Fibroblast of skin of right biceps (primary cell): ENCODE data around the gene TMCC3.
"Not testable (repeated sequence)": the region's sequence is repeated elsewhere in the genome, so short reads cannot be mapped to it uniquely, and the experiment has no call there.

ENCODE experiments used
- DNase-seq: peaks from one replicate; pipeline ENCODE4 v3.0.0-alpha.2; 2013

TMCC3 gene, protein sequence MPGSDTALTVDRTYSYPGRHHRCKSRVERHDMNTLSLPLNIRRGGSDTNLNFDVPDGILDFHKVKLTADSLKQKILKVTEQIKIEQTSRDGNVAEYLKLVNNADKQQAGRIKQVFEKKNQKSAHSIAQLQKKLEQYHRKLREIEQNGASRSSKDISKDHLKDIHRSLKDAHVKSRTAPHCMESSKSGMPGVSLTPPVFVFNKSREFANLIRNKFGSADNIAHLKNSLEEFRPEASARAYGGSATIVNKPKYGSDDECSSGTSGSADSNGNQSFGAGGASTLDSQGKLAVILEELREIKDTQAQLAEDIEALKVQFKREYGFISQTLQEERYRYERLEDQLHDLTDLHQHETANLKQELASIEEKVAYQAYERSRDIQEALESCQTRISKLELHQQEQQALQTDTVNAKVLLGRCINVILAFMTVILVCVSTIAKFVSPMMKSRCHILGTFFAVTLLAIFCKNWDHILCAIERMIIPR

DNA sequence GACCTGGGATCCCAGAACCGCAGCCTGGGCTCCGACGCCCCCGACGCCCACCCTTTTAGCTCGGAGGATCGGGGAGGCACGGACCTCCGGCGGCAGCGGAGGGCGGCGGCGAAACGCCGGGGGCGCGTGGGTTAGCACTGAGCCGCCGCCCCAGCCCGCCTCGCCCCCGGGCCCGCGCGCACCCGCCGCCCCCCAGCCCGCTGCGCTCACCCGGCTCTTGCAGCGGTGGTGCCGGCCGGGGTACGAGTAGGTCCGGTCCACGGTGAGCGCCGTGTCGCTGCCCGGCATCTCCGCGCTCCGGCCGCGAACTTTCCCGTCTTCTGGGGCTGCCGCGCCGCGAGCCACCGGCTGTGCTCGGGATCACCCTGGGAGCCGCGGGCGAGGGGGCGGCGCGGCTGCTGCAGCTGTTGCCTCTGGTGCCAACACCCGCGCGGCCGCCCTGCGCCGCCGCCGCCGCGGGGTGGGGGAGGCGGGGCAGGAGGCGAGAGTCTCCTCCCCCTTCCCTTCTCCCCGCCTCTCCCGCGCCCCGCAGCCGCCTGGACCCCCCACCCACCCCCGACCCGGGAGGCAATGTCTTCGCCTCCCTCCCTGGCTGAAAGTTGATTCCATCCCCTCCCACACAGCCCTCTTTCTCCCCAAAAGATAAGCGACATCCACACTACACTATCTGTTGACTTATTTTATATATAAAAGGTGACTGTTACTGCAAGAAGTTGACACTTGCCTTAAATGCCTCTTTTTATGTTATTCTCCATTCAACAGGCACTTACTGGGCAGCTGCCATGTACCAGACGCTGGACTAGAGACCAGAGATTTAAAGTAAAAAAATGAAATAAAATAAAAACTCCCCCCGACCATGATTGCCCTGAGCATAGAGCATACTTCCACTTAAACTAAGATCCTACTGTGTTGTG lies at the start of gene TMCC3:
Gene TMCC3, minus strand, starts transcription at position 415 of the 914 bp plus-strand sequence. Its CDS starts 127 bp downstream, at position 288.
- peak; percentile 13 for DNase-seq

DNA sequence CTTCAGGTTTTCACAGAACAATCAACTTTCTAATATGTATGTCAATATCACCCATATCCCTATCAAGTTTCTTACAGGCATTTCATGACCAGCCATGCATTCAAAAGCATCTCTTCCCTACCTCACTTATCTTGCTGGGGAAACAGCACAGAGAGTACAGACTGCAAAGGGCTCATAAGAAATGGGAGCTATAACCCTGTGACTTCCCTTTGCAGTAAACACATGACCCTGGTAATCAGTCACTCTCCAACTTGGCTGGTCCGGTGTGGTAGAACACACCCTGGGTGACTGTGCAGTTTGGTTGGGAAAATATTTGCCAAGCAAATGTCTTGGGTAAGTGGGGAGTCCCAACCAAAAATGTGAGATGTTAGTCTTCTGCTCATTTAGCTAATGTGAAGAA lies 49.4 kb upstream of the TMCC3 start:
- DNase-seq, result no peak

DNA sequence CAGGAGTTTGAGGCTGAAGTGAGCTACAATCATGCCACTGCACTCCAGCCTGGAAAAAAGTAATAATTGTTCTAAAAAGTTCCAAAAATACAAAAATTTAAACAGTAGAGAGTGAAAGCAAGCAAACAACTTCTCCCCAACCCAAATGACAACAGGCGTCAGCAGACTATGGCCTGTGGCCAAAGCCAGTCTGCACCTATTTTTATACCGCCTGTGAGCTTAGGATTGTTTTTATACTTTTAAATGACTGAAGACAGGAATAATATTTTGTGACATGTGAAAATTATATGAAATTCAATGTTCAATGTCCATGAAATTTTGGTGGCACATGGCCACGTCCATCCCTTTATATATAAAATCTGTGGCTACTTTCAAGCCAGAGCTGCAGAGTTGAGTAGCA lies 48.2 kb upstream of the TMCC3 start:
- no peak for DNase-seq

DNA sequence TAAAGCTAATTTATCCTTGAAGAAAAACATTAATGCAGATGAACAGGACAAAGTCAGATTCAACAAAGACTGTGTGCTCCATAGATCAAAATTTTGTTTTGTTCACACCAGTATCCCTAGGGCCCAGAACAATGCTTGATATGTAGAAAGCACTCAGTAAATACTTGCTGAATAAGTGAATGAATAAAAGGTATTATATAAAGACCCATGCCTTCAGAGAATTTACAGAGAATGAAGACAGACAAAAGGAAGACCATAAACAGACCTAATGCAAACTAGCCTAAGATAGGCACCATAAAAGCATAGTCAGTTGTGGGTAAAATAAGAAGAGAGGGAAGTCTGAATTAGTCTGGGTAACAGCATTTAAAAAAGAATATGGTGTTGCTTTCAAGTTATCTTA lies 47.3 kb upstream of the TMCC3 start:
- DNase-seq, result no peak

DNA sequence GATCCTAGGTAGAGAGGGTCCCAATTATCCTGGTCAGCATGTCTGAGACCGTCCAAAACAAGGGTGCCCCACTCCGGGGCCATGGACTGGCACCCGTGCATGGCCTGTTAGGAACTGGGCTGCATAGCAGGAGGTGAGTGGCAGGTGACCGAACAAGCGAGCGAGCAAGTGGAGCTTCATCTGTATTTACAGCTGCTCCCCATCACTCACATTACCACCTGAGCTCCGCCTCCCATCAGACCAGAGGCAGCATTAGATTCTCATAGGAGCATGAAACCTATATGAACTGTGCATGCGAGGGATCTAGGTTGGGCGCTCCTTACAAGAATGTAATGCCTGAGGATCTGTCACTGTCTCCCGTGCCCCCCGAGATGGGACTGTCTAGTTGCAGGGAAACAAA lies 44.4 kb upstream of the TMCC3 start:
- no peak for DNase-seq

DNA sequence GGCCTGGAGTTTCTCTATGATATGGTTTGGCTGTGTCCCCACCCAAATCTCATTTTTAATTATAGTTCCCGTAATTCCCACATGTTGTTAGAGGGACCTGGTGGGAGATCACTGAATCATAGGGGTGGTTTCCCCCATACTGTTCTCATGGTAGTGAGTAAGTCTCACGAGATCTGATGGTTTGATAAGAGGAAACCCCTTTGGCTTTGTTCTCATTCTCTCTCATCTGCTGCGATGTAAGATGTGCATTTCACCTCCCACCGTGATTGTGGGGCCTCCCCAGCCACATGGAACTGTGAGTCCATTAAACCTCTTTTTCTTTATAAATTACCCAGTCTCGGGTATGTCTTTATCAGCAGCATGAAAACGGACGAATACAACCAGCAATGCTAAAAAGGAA lies 42.5 kb upstream of the TMCC3 start:
- DNase-seq, result not testable (repeated sequence)

DNA sequence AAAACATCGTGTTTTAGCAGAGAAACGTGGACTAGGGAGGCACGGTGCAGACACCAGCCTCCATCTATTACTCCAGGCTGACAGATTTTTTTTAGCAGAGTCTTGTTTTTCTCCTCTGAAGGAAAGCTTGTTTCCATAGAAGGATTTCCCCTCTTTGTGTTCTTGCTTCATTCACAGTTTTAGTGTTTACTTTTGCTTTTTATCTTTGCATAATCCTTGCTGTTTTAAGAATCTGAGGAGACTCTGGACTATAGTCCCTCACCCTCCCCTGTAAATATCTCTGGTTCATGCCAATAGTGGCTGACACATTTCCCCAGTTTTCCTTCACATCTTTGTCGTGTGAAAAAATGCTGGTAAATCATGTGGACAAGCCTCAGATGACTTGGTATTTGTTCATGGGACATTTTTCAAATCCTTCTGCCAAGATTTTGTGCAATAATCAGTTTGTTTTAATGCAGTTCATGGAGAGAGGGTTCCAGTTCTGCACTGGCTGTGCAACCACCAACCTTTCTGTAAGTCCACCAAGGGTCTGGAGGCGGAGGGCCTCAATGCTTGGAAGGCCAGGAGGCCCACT lies 39.9 kb upstream of the TMCC3 start:
- DNase-seq, result peak; percentile 38

DNA sequence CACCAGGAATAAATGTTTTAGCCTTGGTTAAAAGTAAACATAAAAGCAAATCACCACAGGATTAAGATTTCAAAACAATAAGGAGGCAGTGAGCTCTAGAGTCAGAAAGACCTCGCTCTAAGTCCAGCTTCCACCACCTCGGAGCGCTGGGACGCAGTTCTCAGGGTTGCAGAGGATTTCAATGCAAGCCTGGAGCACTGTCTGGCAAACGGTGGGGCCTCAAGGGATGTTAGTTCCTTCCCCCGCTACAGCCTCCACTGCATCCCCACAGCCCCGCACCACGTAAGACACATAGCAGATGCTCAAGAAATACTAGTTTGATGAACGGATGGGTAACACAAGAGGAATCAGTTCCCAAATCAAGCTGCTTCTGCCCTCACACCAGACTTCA lies 39.3 kb upstream of the TMCC3 start:
- no peak for DNase-seq

DNA sequence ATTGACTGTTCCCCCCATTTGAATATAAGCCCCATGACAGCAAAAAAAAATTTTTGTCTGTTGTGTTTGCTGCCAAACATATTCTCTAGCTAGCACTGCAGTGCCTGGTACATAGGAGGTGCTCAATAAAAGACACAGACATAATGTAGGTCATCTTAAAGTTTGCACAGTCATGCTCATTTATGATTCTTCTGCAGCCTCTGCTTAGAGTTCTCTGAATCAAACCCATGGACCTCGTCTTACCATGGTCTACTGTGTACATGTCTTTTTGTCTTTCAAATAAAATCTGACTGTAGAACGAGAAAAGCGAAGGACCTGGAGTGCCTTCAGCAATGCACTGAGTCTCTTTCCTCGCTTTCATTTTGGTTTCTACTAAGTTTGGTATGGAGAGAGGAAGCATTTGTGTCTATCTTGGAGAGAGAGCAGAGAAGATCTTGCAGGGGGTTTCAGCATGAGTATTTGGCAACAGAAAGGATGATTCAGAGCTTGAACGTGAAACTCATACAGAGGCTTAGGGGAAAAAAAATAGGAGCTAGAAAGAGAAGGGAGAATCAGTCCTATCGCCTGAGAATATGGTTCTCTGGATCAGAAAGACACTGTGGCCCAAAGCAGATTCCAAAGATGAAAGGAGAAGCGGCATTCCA lies 38.8 kb upstream of the TMCC3 start:
- peak; percentile 61 for DNase-seq

DNA sequence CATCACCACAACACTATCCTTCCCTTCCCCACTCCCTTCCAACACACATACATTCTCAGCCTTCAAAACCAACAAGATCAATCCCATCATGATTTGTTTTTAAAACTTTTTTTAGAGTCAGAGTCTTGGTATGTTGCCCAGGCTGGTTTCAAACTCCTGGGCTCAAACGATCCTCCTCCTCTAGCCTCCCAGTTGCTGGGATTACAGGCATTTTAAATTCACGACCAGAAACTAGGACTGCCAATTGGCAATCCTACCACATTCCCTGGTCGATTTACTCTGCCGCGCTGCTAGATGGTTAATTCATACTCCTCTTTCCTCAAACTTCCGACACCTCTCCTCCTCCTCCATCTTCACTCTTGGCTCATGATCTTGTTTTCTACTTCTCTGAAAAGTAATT lies 37.5 kb upstream of the TMCC3 start:
- DNase-seq, result no peak

DNA sequence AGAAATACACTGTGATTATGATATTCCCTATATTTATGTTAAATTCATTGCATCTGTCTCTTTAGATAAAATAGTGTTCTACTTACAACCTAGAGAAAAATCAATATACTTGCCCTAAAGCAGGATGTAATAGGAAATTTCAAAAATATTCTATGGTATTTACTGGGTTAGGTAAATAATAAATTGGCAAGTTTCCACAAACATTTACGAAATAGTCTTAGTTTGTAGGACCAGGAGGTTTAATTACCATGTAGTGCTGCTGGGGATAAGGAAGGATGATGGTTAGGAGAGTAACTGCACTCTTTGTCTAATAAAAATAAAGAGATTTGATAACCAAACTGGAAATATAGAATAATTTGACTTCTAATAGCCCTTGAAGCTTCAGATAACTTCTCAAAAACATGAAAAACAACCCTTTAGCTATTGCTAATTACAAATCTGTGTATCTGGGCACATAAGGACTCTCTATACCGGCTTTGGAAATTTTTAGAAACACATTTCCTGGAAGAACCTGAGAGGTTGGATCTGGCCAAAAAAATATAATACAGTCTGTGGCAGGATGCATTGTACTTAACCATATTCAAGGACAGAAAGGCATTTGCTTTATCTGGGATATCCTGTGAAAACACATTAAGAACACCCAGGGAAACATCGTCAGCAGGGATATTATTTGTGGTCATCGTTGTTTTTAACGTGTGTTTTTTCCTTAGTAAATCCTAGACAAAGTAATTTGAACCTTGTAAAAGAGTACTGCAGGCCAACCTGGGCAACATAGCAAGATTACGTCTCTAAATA lies 36.7 kb upstream of the TMCC3 start:
- DNase-seq, result no peak

DNA sequence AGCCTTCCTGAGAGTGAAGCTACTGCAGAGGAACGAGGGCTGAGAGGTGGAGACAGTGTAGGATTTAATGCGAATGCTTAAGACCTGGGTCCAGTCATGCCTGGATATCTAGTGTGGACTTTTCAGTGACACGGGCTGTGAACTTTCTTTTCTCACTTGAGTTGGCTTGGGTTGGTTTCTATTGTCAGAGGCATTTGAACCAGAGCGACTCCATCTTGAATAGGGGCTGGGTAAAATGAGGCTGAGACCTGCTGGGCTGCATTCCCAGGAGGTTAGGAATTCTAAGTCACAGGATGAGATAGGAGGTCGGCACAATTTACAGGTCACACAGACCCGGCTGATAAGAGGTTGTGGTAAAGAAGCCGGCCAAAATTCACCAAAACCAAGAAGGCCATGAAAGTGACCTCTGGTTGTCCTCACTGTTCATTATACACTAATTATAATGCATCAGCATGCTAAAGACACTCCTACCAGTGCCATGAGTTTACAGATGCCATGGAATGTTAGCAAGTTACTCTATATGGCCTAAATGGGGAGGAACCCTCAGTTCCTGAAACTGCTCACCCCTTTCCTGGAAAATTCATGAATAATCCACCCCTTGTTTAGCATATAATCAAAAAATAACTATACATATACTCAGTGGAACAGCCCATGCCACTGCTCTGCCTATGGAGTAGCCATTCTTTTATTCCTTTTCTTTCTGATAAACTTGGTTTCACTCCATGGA lies 34.2 kb upstream of the TMCC3 start:
- no peak for DNase-seq

DNA sequence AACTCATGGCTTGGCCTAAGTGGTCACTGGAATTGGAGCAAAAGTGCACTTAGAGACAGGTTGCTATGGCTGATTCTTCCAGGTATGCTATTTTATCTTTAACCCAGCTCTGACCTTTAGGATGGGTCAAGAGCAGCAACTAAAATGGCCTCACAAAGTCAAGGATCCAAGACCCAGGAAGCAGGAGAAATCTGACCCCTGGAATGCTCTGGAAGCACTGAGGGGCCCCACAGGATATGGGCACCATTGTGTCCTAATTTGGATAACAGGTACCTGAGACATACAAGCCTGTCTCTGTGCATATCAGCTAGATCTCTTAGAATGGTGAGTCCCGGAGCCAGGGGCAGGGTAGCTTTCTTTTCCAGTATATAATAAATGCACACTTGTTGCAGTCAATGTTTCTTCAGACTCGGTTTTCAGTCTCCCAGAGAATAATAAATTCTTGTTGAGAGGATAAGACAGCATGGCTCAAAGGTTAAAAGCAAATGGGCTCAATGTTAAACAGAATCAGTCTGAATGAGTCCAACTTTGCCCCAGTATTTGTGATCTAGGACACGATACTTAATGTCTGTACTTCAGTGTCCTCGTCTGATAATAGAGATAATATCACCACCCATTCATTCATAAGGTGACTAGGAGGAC lies 29.3 kb upstream of the TMCC3 start:
- no peak for DNase-seq

DNA sequence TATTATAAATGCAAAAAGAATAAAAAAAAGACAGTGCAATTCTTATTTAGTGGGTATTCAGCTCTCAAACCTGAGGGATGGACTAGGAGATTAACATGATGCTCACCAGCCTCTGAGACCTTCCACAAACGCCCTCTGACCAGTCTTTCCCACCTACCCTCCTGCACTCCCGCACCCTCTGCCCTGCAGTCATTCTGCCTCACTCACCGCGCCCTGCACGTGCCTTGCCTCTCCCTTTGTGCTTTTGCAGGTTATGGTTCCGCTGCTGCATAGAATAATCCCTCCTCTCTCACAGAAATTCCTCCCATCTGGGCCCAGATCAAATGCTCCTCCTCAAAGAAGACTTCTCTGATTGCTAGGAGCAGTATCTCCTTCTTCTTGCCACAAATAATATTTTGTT lies 28.5 kb upstream of the TMCC3 start:
- no peak for DNase-seq

DNA sequence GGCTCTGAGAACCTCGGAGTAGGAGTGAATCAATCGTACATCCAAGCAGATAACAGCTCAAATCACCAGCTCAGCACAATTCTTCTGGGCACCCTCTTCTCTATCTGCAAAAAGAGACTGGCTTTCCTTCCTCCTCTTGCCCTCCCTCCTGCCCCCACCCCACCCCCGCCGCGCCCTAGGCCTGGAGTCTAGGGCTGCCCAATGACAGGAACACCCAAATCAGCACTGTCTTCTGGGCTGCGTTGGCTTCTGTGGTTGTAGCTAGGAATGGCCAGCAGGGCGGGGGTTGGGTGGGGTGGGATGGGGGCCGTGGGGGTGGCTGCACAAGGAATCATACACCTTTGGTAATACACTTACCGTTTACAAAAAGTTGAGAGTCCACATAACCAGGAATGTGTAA lies 28.0 kb upstream of the TMCC3 start:
- no peak for DNase-seq

DNA sequence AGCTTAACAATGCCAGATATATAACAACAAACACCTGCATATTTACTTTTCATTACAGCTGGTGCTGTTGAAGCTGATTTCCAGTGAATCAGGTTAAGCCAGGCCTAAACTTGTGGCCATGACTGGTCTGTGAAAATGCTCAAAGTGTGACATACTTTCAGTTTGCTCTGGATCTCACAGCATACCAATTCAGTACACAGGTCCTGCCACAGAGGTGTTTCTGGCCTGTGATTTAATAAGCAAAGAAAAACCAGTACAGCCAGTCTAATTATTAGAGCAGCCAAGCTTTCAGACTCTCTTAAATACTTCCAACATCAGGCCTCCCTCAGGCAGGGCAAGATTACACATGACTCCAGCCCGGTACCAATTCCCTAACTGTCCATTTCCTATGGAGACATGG lies 27.4 kb upstream of the TMCC3 start:
- no peak for DNase-seq

DNA sequence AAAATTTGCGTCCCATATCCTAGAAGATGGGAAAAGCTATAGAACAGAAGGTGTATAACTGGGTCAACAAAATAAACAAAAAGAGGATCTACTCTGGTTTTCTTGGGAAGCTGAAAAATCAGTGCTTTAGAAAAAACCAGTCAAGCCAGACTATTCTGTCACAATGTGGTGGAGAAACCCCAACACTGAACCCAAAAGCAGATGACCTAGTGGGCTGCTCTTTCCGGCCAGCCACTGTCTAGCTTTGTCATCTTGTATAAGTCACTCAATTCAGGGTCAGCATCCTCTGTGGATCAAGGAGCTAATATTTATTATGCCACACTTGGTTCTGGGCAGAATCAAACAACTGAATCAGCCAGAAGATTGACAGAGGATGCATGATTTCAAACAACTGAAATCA lies 26.6 kb upstream of the TMCC3 start:
- no peak for DNase-seq

DNA sequence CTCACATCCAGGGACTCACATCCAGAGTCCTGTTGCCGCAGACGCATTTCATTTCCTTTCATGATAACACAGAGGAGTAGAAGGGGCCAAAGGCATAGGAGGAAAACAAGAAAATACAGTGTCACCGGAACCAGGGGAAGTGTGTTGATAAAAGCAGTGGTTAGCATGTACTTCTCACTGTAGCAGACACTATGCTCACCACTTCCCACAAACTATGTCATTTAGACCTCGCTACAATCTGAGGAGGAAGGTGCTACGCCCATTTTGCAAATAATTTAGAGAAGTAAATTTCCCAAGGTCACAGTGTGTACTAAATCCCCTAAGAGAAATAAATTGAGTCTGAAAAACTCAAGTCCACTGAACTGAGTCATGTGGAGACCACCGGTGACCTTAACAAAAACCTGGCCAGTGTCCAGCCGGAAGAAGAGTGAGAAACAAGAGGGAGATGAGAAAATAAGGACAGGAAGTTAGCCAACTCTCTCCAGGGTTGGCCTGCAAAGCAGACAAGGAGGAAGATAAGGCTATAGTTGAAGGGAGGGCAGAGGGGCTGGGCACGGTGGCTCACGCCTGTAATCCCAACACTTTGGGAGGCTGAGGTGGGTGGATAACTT lies 25.8 kb upstream of the TMCC3 start:
- no peak for DNase-seq

DNA sequence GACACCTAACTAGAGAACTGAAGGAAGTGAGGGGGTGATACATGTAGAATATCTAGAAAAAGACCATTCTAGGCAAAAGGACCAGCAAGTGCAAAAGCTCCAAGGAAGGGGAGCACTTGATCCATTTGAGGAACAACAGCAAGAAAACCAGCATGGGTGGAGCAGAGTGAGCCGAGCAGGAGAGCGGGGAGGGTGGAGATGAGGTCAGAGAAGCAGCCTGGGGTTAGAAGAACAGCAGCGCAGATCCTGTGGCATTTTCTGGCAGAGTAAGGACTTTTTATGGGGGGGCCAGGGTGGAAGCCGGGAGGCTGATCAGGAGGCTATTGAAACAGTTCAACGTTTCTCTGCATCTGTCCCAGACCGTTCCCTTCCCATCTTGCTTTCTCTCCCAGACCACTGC lies 24.5 kb upstream of the TMCC3 start:
- DNase-seq, result no peak

DNA sequence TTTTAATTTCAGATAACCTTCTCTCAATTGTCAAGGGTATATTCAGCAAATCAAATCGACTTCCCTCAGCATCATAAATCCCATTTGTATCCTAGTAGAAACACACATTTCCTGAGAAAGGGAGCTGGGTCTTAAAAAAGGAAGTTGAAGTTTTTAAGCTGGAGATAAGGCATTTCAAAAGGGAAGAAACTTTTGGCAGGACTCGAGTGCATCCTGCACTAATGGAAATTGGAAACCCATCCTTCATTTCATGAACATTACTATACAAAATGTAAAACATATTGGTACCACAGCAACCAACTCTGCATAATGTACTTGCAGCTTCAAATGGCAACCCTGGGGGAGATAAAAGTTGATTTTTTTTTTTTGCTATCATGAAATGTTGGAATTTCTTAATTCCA lies 23.7 kb upstream of the TMCC3 start:
- DNase-seq, result no peak

DNA sequence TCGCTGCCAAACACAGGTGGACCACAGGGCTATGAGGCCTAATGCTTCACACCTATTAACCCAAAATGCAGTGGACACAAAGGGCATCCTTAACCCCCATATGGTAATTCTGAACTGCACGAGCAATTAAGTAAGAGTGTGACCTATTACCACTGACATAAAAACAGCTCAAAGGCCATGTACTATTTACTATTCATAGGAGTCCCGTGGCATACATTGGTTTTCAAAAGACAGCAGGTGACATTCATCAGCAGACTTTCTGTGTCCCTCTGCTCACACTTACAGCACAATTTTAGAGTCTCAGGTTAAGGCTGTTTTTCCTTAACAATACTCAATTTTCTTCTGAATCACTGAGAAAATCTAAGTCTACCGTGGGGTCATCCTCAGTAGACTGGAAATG lies 23.1 kb upstream of the TMCC3 start:
- DNase-seq, result no peak
